ENCODE results near the gene TTC14.

TTC14 gene

DNA sequence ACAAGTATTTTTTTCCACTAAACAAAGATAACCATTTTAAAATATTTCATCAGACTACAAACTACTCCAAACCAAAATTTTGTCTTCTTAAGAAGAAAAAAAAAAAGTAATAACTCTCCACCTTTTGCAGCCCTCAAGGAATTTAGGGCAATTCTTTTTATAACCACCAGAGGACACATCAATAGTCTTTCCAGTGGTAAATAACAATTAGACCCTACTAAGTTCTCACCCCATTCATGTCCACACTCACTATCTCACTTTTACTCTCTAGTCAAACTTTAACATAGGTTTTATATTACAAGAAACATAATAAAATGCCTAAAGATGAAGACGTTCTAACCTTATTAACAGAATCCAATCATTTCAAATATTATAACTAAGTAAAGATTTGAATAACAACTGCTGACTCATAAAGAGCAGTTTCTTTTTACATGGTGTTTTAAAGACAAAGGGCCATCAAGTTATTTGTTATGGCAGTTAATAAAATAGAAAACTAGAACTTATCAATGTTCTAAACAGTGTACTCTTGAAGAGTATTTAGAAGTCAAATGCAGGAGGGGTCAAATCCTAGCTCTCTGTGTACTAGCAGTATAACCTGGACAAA, 44.3 kb downstream of the TTC14 start:
- ATAC-seq (ENCODE audit: low read depth) (no peak), DNase-seq (ENCODE audit: low spot score) (no peak)
- TF ChIP-seq, protein P1, sequence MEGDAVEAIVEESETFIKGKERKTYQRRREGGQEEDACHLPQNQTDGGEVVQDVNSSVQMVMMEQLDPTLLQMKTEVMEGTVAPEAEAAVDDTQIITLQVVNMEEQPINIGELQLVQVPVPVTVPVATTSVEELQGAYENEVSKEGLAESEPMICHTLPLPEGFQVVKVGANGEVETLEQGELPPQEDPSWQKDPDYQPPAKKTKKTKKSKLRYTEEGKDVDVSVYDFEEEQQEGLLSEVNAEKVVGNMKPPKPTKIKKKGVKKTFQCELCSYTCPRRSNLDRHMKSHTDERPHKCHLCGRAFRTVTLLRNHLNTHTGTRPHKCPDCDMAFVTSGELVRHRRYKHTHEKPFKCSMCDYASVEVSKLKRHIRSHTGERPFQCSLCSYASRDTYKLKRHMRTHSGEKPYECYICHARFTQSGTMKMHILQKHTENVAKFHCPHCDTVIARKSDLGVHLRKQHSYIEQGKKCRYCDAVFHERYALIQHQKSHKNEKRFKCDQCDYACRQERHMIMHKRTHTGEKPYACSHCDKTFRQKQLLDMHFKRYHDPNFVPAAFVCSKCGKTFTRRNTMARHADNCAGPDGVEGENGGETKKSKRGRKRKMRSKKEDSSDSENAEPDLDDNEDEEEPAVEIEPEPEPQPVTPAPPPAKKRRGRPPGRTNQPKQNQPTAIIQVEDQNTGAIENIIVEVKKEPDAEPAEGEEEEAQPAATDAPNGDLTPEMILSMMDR (IDR thresholded peaks at IDR 0.05; ENCODE audit: poor library complexity, severe bottlenecking) = peak; percentile 47
- H3K27ac ChIP-seq (ENCODE audit: poor library complexity, severe bottlenecking) = no peak overlapping the region
- no peaks in the 10 kb centered on the region for H3K4me1 ChIP-seq (ENCODE audit: insufficient read depth, poor library complexity, severe bottlenecking)
- H3K27me3 ChIP-seq (ENCODE audit: insufficient read depth, poor library complexity, severe bottlenecking) = peaks cover 3% of the 10 kb centered on the region
- no peaks in the 10 kb centered on the region; the same call in 1 of the 2 replicates for H3K36me3 ChIP-seq (ENCODE audit: low read depth)
- H3K9me3 ChIP-seq (ENCODE audit: severe bottlenecking) = no peaks in the 10 kb centered on the region
- H3K4me3 ChIP-seq (ENCODE audit: severe bottlenecking) = no peak overlapping the region

DNA sequence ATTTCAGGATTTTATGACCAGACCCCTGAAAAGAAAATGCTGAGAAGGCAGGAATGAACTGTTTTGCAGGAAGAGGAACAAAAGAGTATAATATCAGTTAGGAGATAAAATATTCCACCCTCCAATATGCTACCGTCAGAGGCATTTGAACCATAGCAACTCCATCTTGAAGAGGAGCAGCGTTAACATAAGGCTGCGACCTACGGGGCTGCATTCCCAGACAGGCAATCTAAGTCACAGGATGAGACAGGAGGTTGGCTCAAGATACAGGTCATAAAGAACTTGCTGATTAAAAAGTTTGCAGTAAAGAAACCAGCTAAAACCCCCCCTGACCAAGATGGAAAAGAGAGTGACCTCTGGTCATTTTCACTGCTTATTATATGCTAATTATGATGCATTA, 54.4 kb downstream of the TTC14 start:
- ATAC-seq (ENCODE audit: low read depth) (no peak), DNase-seq (ENCODE audit: low spot score) (no peak)
- no peaks in the 10 kb centered on the region for H3K9me3 ChIP-seq (ENCODE audit: severe bottlenecking)
- TF ChIP-seq, protein P1 (IDR thresholded peaks at IDR 0.05; ENCODE audit: poor library complexity, severe bottlenecking) = no peak
- H3K36me3 ChIP-seq (ENCODE audit: low read depth) = no peaks in the 10 kb centered on the region
- H3K27me3 ChIP-seq (ENCODE audit: insufficient read depth, poor library complexity, severe bottlenecking) = no peaks in the 10 kb centered on the region
- H3K4me3 ChIP-seq (ENCODE audit: severe bottlenecking) = no peak overlapping the region
- H3K27ac ChIP-seq (ENCODE audit: poor library complexity, severe bottlenecking) = no peak overlapping the region
- H3K4me1 ChIP-seq (ENCODE audit: insufficient read depth, poor library complexity, severe bottlenecking) = no peaks in the 10 kb centered on the region

DNA sequence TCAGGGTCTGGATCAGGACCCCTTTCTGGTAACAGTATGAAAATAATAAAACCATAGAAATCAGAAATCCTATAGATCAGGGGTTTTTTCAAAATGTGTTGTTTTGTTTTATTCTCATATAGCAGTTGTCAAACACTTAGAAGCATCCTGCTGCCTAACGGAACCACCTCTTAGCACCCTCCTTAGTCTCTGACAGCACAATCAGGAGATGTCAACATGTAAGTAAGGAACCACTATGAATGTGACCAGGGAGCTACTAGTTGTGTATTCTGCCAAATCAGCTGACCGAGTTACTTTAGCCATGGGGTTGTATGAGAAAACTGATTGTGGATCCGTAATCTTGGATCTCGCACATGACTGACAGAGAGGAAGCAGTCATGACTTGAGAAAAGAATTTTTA, 55.1 kb downstream of the TTC14 start:
- TF ChIP-seq, protein P1 (IDR thresholded peaks at IDR 0.05; ENCODE audit: poor library complexity, severe bottlenecking) = no peak
- Histone ChIP-seq H3K27ac (ENCODE audit: poor library complexity, severe bottlenecking) (no peak overlapping the region), H3K9me3 (ENCODE audit: severe bottlenecking) (no peaks in the 10 kb centered on the region), H3K4me3 (ENCODE audit: severe bottlenecking) (no peak overlapping the region), H3K27me3 (ENCODE audit: insufficient read depth, poor library complexity, severe bottlenecking) (no peaks in the 10 kb centered on the region), H3K36me3 (ENCODE audit: low read depth) (no peaks in the 10 kb centered on the region), H3K4me1 (ENCODE audit: insufficient read depth, poor library complexity, severe bottlenecking) (no peaks in the 10 kb centered on the region)
- DNase-seq (ENCODE audit: low spot score) (no peak), ATAC-seq (ENCODE audit: low read depth) (no peak)

Measured in RWPE2 (cell line).